Ovary (tissue), 3 donors: ENCODE results near the gene ROBO2.

Experiments
- EP300 ChIP-seq: sonication (generic); formaldehyde crosslinking; IDR thresholded peaks from one replicate; pipeline ENCODE4 v1.6.1; 2017; ENCODE audit warnings: antibody characterized with exemption
- POLR2A ChIP-seq: fragments of 450-650 bp; IDR thresholded peaks from one replicate; pipeline ENCODE4 v1.6.1; 2017; ENCODE audit warnings: antibody characterized with exemption, mild to moderate bottlenecking, moderate library complexity
- TF ChIP-seq, protein P1 (sequence below), 3 donors: fragments of 450-650 bp in 2 of 3; fragments of 200-600 bp in 1 of 3; IDR thresholded peaks; one replicate each; pipeline versions ENCODE4 v1.5.1 to v1.8.0; 2016 to 2022; ENCODE audit warnings: antibody characterized with exemption in 3 of 3, mild to moderate bottlenecking in 1 of 3
- donor health status: DM: no; HTN: no; CAD: no.

DNA sequence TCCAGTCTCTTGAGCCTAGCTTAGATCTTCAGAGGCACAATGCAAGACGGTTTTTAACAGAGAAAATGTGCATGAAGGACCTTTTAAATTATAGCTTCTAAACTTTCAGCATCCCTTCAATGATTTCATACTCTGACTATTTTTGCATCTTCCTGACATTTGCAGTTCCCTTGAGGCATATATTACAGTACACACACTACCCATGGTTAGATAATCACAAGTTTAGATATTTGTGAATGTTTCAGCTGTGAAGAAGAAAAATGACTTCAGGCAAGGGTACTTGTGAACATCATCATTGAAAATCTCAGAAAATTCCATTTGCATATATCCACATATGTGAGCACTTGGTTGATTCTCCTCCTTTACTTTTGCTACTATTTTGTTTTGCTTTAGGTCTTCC lies 341.5 kb downstream of the ROBO2 start:
- TF ChIP-seq, protein P1, sequence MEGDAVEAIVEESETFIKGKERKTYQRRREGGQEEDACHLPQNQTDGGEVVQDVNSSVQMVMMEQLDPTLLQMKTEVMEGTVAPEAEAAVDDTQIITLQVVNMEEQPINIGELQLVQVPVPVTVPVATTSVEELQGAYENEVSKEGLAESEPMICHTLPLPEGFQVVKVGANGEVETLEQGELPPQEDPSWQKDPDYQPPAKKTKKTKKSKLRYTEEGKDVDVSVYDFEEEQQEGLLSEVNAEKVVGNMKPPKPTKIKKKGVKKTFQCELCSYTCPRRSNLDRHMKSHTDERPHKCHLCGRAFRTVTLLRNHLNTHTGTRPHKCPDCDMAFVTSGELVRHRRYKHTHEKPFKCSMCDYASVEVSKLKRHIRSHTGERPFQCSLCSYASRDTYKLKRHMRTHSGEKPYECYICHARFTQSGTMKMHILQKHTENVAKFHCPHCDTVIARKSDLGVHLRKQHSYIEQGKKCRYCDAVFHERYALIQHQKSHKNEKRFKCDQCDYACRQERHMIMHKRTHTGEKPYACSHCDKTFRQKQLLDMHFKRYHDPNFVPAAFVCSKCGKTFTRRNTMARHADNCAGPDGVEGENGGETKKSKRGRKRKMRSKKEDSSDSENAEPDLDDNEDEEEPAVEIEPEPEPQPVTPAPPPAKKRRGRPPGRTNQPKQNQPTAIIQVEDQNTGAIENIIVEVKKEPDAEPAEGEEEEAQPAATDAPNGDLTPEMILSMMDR (IDR thresholded peaks at IDR 0.05), result no peak
- no peak for TF ChIP-seq EP300
- no peak for TF ChIP-seq POLR2A
